ENCODE measurements around the gene SENP8. TPM values are rescaled to one million over a fixed set of nuclear protein-coding genes. Genes with fewer than 3 reads are reported as not detected.
"Not testable (repeated sequence)": the region's sequence is repeated elsewhere in the genome, so short reads cannot be mapped to it uniquely, and the experiment has no call there.

The SENP8 gene
- total RNA-seq, 2 donors from 2014 or later = 0.84 to 1.6 TPM

GRCh38 chr15:72169236-72169920 lies 51.2 kb downstream of the SENP8 start:
- H3K27me3 Mint-ChIP-seq = peaks cover 0 to 3% of the 10 kb centered on the region in 2 donors
- no peak overlapping the region for H3K4me3 Mint-ChIP-seq
- ATAC-seq (peak in 1 of 2 donors; percentile 11), DNase-seq (ENCODE audit: low spot score) (no peak)
- peaks cover 0 to 9% of the 10 kb centered on the region in 2 donors for H3K4me1 Mint-ChIP-seq (ENCODE audit: low read depth in 2 of 2)
- no peaks in the 10 kb centered on the region for H3K36me3 Mint-ChIP-seq
- H3K9me3 Mint-ChIP-seq = no peaks in the 10 kb centered on the region
- H3K27ac Mint-ChIP-seq = no peak overlapping the region

DNA sequence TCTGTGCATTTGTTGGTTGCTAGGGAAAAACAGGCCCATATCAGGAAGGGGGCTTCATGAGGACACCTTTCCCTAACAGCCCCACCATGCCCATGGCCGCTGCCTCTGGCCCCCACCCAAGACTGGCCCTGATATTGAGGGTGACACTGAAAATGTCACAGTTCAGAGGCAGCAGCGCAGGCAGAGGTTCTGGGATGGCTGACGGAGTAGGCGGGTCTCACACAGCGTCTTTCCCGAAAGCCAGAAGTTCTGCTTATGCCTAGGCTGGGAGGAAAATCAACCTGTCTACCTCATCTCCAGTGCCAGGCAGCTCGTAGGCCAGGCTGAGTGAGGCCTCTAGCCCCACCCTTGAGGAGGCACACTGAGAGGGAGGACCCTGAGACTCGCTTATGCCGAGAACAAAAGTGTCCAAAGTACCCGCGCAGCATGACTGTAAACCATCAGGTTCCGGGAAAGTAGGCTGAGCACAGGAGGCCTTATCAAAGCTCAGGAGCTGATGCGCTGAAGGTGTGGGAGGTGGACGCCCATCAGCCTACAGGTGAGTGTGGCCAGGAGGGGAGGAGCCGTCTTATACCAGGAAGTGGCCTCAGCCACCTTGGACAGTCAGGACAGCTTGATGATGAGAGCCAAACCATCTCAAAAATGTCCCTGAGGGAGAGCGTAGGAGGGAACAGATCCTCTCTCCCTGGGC lies 51.9 kb downstream of the SENP8 start:
- H3K36me3 Mint-ChIP-seq = no peaks in the 10 kb centered on the region
- no peak for ATAC-seq
- H3K4me3 Mint-ChIP-seq = no peak overlapping the region
- peaks cover 0 to 9% of the 10 kb centered on the region in 2 donors for H3K4me1 Mint-ChIP-seq (ENCODE audit: low read depth in 2 of 2)
- H3K27me3 Mint-ChIP-seq = peaks cover 3 to 6% of the 10 kb centered on the region in 2 donors
- DNase-seq (ENCODE audit: low spot score) = no peak
- H3K9me3 Mint-ChIP-seq = no peaks in the 10 kb centered on the region
- H3K27ac Mint-ChIP-seq = no peak overlapping the region

GRCh38 chr15:72170691-72171090 lies 52.5 kb downstream of the SENP8 start:
- ATAC-seq (no peak), DNase-seq (ENCODE audit: low spot score) (no peak)
- Mint-ChIP-seq H3K4me3 (no peak overlapping the region), H3K27ac (no peak overlapping the region), H3K36me3 (no peaks in the 10 kb centered on the region), H3K9me3 (no peaks in the 10 kb centered on the region), H3K4me1 (ENCODE audit: low read depth in 2 of 2) (peaks cover 0 to 9% of the 10 kb centered on the region in 2 donors), H3K27me3 (peaks cover 9 to 12% of the 10 kb centered on the region in 2 donors)

DNA sequence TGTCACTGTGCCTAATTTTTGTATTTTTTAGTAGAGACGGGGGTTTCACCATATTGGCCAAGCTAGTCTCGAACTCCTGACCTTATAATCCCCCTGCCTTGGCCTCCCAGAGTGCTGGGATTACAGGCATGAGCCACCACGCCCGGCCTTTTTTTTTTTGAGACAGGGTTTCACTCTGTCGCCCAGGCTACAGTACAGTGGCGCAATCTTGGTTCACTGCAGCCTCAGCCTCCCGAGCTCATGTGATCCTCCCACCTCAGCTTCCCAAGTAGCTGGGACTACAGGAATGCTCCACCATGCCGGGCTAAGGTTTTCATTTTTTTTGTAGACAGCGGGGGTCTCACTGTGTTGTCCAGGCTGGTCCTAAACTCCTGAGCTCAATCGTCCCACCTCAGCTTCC lies 53.8 kb downstream of the SENP8 start:
- DNase-seq (ENCODE audit: low spot score); H3K9me3 Mint-ChIP-seq; H3K27me3 Mint-ChIP-seq; ATAC-seq; H3K27ac Mint-ChIP-seq; H3K4me1 Mint-ChIP-seq (ENCODE audit: low read depth in 2 of 2); H3K36me3 Mint-ChIP-seq; H3K4me3 Mint-ChIP-seq: not testable (repeated sequence)

GRCh38 chr15:72172796-72173195 lies 54.6 kb downstream of the SENP8 start:
- Mint-ChIP-seq H3K9me3 (no peaks in the 10 kb centered on the region), H3K36me3 (no peaks in the 10 kb centered on the region), H3K27ac (no peak overlapping the region), H3K4me3 (no peak overlapping the region), H3K4me1 (ENCODE audit: low read depth in 2 of 2) (peaks cover 0 to 9% of the 10 kb centered on the region in 2 donors), H3K27me3 (peaks cover 9 to 10% of the 10 kb centered on the region in 2 donors)
- DNase-seq (ENCODE audit: low spot score) = no peak
- no peak for ATAC-seq

- Mint-ChIP-seq H3K27me3 (peaks cover 9 to 10% of the 10 kb centered on the region in 2 donors), H3K36me3 (no peaks in the 10 kb centered on the region), H3K9me3 (no peaks in the 10 kb centered on the region), H3K4me3 (no peak overlapping the region), H3K4me1 (ENCODE audit: low read depth in 2 of 2) (peaks cover 0 to 6% of the 10 kb centered on the region in 2 donors), H3K27ac (no peak overlapping the region)
- no peak for ATAC-seq
- DNase-seq (ENCODE audit: low spot score) = no peak
Measured at GRCh38 chr15:72173401-72173800, 55.2 kb downstream of the SENP8 start.

DNA sequence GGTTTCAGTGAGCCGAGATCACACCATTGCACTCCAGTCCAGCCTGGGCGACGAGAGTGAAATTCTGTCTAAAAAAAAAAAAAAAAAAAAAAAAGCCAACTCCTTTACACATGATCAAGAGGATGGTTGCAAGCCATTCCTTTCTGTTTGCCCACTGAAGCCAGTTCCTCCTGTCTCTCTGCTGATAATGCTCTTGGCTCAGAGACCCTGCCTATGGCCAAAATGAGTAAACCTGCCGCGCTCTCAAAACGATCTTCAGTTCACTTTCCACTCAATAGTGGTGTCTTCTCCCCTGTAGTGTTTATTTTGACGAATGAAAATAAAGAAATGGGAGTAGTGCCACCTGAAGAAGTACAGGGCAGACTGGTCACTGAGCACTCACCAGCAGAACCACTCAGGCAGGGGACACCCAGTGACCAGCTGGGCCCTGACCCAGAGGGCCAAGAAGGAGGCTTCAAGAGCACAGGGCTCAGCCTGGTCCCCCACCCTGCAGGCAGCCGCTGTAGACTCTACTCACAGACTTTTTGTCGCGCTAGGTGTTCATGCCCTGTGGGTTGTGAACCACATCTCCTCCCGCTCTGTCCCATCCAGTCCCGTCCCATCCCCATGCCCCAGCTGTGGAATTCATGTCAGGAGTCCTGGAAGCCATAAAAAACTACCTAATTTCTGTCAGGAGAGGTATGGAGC lies 55.8 kb downstream of the SENP8 start:
- no peak for DNase-seq (ENCODE audit: low spot score)
- Mint-ChIP-seq H3K27me3 (peaks cover 9 to 10% of the 10 kb centered on the region in 2 donors), H3K4me3 (no peak overlapping the region), H3K9me3 (no peaks in the 10 kb centered on the region), H3K36me3 (no peaks in the 10 kb centered on the region), H3K4me1 (ENCODE audit: low read depth in 2 of 2) (peaks cover 0 to 3% of the 10 kb centered on the region in 2 donors), H3K27ac (no peak overlapping the region)
- peak in 1 of 2 donors; percentile 3 for ATAC-seq

- no peak overlapping the region for H3K4me3 Mint-ChIP-seq
Measured at GRCh38 chr15:72174551-72175165, 56.5 kb downstream of the SENP8 start.

GRCh38 chr15:72175186-72176044 lies 57.2 kb downstream of the SENP8 start:
- no peak for DNase-seq (ENCODE audit: low spot score)
- Mint-ChIP-seq H3K9me3 (no peaks in the 10 kb centered on the region), H3K27me3 (peaks cover 9 to 10% of the 10 kb centered on the region in 2 donors), H3K4me3 (no peak overlapping the region), H3K4me1 (ENCODE audit: low read depth in 2 of 2) (no peaks in the 10 kb centered on the region), H3K36me3 (no peaks in the 10 kb centered on the region), H3K27ac (no peak overlapping the region)
- no peak for ATAC-seq

More at GRCh38 chr15:72174551-72175165, 56.5 kb downstream of the SENP8 start:
- ATAC-seq (peak in 1 of 2 donors; percentile 30), DNase-seq (ENCODE audit: low spot score) (no peak)
- Mint-ChIP-seq H3K4me1 (ENCODE audit: low read depth in 2 of 2) (no peaks in the 10 kb centered on the region), H3K9me3 (no peaks in the 10 kb centered on the region), H3K27ac (no peak overlapping the region), H3K36me3 (no peaks in the 10 kb centered on the region), H3K27me3 (peaks cover 9 to 10% of the 10 kb centered on the region in 2 donors)

GRCh38 chr15:72176159-72176558 lies 58.0 kb downstream of the SENP8 start:
- Mint-ChIP-seq H3K4me3 (no peak overlapping the region), H3K4me1 (ENCODE audit: low read depth in 2 of 2) (no peaks in the 10 kb centered on the region), H3K9me3 (no peaks in the 10 kb centered on the region), H3K27me3 (peaks cover 13 to 17% of the 10 kb centered on the region in 2 donors), H3K36me3 (no peaks in the 10 kb centered on the region), H3K27ac (no peak overlapping the region)
- ATAC-seq (peak in 1 of 2 donors; percentile 4), DNase-seq (ENCODE audit: low spot score) (no peak)

- no peak for DNase-seq (ENCODE audit: low spot score)
- Mint-ChIP-seq H3K4me3 (no peak overlapping the region), H3K4me1 (ENCODE audit: low read depth in 2 of 2) (no peaks in the 10 kb centered on the region), H3K9me3 (no peaks in the 10 kb centered on the region), H3K27ac (no peak overlapping the region), H3K27me3 (peaks cover 19 to 22% of the 10 kb centered on the region in 2 donors), H3K36me3 (no peaks in the 10 kb centered on the region)
- ATAC-seq = no peak
Measured at GRCh38 chr15:72176743-72177142, 58.5 kb downstream of the SENP8 start.

DNA sequence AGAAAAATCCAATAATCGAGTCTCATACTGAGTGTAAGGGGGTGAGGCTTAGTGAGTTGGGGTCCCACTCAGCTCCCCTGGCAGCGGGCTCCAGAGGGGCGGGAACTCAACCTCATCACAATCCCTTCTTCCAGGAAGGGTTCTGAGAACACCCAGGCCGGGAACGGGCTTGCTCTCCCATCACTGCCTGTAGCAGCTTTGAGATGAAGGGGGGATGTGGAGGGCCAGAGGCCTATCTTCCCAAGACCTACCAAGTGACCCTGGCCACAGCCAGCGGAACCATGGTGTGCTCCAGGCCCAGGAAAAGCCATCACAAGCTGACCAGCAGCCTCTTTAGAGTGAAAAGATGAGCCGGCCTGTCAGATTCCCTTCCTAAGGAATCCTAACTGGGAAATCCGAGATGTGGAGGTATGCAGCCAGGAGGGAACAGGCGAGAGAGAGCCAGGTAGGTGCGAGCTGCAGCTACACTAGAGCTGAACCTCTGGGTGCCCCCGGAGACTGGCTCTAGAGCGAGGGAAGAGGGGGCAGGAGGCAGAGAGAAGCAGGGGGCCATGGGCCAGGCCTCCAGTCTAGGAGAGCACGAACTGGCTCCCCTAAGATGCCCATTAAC lies 60.9 kb downstream of the SENP8 start:
- H3K36me3 Mint-ChIP-seq = no peaks in the 10 kb centered on the region
- H3K27ac Mint-ChIP-seq = no peak overlapping the region
- DNase-seq (ENCODE audit: low spot score) = no peak
- no peaks in the 10 kb centered on the region for H3K9me3 Mint-ChIP-seq
- no peak overlapping the region for H3K4me3 Mint-ChIP-seq
- peaks cover 24 to 30% of the 10 kb centered on the region in 2 donors for H3K27me3 Mint-ChIP-seq
- no peak for ATAC-seq
- no peaks in the 10 kb centered on the region for H3K4me1 Mint-ChIP-seq (ENCODE audit: low read depth in 2 of 2)

Data from natural killer cell treated with Interleukin-12 subunit alpha and Interleukin-12 subunit beta and Interleukin-15 and Interleukin-18, amount 100 ng/mL, for 72 hours (primary cell).